HG02884 (cell line): ENCODE results near the gene UTS2.

Experiments
- ATAC-seq: cut with Tn5 transposase; IDR thresholded peaks from one replicate; pipeline ENCODE4 v1.9.1; 2021; ENCODE audit warnings: mild to moderate bottlenecking, moderate library complexity; ENCODE audit not compliant: unreplicated experiment

UTS2 gene

GRCh38 chr1:7813677-7814373 is 39.0 kb downstream of the UTS2 start:
- ATAC-seq, result no peak

GRCh38 chr1:7811476-7811875 is 41.4 kb downstream of the UTS2 start:
- no peak for ATAC-seq

- ATAC-seq, result no peak
Observed at GRCh38 chr1:7810395-7810794, 42.5 kb downstream of the UTS2 start.

GRCh38 chr1:7809742-7810141 is 43.1 kb downstream of the UTS2 start:
- no peak for ATAC-seq

- ATAC-seq, result no peak
Observed at GRCh38 chr1:7808253-7808844, 44.5 kb downstream of the UTS2 start.

GRCh38 chr1:7805460-7805859 is 47.4 kb downstream of the UTS2 start:
- no peak for ATAC-seq
